ENCODE data around the gene TP53BP2.
"Not testable (repeated sequence)": the region's sequence is repeated elsewhere in the genome, so short reads cannot be mapped to it uniquely, and the experiment has no call there.

The TP53BP2 gene

DNA sequence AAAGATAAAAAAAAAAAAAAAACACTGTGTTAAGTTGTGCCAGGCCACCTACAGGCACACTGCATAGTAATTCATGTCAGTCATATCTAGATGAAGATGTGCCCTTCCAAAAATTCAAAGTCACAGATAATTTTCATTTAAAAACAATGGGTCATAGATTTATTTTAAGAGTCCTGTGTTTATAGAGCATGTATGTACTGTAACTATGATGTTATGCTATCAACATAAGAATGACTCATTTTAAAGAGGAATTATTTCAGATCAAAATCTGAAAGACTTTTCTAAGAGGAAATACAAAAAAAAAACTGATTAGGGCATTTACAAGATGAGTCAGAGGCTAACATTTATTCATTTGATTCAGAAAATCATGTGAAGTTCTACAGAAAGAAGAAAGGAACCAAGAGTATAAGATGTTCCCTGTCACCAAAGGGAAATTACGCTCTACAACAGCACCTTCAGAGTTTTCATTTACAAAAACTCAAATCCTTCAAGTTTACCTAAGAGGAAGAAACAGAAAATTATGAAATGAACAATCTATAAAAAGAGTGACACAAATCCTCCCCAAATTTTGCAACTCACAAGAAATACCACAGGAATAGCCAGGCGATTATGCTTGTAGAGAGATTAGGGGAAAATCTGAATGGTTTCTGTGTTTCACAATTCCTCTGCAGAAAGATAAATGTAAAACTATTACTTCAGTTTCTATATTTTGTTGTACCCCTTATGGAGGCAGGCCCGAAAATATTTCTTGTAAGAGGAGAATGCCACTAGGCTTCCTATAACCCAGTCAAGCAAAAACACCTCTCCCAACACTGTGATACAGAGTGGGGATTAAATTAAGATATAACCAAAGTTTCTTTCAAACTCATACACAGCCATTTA lies 13.8 kb downstream of the TP53BP2 start:
- no peak for DNase-seq (ENCODE audit: low read depth in 2 of 2)

DNA sequence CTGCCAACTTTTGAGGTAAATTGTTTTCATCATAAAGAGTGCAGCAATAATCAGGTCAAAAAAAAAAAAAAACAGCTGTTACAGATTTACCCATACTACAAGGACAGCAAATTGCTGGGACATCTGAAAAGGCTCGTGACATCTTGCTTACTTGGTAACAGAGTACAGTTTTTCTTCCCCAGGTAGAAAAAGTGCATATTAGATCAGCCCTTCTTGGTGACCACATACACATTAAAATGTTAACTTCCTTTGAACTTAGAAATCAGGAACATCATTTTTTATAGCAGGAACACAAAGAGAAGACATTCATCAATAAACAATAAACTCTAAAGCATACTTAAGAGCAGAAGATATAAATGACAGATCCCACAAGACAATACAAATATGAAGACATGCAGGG lies 16.1 kb downstream of the TP53BP2 start:
- DNase-seq (ENCODE audit: low read depth in 2 of 2): no peak

GRCh38 chr1:223828162-223828848 lies 17.4 kb downstream of the TP53BP2 start:
- no peak for DNase-seq (ENCODE audit: low read depth in 2 of 2)

- DNase-seq (ENCODE audit: low read depth in 2 of 2): no peak
Measured at GRCh38 chr1:223827193-223827663, 18.5 kb downstream of the TP53BP2 start.

DNA sequence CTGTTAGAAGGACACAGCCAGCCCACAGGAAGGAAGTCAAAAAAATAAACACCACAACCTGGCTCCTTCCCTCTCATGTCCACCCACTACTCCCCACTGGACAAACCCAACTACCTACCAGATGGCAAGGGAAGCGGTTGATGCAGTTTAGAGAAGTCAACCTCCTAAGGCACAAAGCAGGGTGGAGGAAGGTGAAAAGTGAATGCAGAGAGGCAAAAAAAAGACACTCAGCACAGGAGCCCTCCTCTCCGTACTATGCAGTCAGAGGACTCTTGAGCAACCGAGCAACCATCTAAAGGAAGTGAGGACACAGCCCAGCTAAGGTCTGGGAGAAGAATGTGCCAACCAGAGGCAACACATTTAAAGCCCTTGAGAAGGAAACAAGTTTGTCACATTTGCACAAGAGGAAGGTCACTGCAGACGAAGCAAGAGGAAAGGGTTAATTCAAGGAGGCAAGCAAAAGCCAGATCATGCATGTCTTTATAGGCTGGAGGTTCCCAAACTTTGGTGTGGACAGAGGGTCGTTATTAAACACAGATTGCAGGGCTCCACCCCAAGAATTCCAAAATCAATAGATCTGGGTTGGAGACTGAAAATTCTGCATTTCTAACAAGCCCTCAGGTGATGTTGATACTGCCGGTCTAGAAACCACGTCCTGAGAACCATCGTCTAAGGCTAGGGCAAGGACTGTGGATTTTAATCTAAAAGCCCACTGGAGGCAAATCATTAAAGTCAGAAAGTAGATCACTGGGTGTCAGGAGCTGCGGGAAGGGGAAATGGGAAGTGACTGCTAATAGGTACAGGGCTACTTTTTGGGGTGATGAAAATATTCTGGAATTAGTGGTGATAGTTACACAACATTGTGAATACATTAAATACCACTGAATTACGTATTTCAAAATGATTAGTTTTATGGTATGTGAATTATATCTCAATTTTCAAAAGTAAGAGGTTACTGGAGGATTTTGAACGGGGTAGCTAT lies 19.7 kb downstream of the TP53BP2 start:
- no peak for DNase-seq (ENCODE audit: low read depth in 2 of 2)

GRCh38 chr1:223824712-223825111 lies 21.0 kb downstream of the TP53BP2 start:
- no peak for DNase-seq (ENCODE audit: low read depth in 2 of 2)

DNA sequence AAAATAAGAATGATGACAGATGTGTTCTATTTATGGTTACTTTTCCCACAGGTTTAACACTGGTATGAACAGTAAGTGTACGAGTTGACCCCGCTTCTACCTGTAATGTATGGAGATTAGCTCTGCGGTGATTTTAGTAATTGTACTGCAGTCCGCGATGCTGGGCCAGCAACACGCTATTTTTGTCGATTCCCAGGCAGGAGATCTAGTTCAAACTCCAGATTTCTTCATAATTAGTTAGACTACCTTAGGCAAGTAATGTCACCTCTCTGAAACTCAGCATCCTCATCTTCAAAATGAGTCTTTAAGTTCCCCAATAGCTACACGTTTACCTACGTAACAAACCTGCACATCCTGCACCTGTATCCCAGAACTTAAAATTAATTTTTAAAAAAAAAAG lies 21.5 kb downstream of the TP53BP2 start:
- DNase-seq (ENCODE audit: low read depth in 2 of 2): no peak

GRCh38 chr1:223820971-223821370 lies 24.8 kb downstream of the TP53BP2 start:
- DNase-seq (ENCODE audit: low read depth in 2 of 2): no peak

DNA sequence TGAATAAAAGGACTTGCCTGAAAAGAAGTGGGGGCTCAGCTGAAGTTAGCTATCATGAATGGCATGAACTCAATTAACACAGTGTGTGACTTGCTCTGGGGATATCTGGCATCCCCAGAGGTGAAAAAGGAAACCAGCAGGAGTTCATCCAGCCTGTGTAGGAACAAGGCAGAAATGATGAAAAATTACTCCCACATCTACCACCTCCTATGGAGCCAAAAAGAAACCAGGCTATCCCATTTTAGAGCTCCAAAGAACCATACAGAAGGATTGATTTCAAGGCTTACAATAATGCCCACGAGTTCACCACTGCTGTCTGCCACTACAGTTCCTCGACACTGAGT lies 25.3 kb downstream of the TP53BP2 start:
- no peak for DNase-seq (ENCODE audit: low read depth in 2 of 2)

DNA sequence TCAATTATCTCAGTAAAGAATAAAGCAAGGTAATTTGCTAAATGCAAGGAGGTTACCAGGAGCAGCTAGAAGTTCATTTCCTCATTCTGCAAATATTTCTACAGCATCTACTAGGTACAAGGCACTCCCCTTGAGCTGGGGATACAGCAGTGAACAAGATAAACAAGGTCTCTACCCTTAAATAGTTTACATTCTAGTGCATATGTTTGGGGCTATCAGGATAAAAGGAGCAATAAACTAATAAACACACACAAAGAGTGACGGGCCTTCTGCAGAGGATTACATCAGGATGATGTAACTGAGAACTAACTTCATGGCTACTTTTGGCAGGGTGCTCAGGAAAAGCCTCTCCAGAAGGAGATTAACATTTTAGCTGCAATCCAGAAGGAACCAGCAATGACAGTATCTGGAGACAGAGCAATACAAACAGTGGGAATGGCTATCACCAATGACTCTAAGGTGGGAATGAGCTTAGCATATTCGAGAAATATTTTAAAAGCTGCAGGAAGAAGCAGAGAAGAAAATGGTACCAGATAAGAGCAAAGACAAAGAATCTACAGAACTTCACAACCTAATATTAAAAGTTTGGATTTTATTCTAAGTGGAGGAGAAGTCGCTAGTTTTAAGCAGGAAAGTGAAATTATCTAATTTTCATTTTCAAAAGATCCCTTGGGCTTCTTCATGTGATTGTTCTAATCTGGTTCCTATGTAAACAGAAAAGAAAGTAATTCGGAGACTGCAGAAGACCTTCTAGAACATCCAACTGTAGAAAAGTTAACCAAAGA lies 25.8 kb downstream of the TP53BP2 start:
- no peak for DNase-seq (ENCODE audit: low read depth in 2 of 2)

DNA sequence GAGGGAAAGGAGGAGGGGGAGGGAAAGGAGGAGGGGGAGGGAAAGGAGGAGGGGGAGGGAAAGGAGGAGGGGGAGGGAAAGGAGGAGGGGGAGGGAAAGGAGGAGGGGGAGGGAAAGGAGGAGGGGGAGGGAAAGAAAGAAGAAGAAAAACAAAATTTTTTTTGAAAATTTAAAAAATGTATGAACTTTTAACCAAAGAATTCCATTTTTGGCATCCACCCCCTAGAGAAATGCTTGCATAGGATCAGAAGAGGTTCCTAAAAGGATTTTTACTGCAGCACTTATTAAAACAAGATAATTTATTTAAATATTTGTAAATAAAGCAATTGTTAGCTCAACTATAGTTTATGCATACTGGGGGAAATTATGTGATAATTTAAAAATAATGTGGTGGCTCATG lies 28.5 kb downstream of the TP53BP2 start:
- DNase-seq (ENCODE audit: low read depth in 2 of 2): not testable (repeated sequence)

GRCh38 chr1:223815865-223816264 lies 29.9 kb downstream of the TP53BP2 start:
- no peak for DNase-seq (ENCODE audit: low read depth in 2 of 2)

DNA sequence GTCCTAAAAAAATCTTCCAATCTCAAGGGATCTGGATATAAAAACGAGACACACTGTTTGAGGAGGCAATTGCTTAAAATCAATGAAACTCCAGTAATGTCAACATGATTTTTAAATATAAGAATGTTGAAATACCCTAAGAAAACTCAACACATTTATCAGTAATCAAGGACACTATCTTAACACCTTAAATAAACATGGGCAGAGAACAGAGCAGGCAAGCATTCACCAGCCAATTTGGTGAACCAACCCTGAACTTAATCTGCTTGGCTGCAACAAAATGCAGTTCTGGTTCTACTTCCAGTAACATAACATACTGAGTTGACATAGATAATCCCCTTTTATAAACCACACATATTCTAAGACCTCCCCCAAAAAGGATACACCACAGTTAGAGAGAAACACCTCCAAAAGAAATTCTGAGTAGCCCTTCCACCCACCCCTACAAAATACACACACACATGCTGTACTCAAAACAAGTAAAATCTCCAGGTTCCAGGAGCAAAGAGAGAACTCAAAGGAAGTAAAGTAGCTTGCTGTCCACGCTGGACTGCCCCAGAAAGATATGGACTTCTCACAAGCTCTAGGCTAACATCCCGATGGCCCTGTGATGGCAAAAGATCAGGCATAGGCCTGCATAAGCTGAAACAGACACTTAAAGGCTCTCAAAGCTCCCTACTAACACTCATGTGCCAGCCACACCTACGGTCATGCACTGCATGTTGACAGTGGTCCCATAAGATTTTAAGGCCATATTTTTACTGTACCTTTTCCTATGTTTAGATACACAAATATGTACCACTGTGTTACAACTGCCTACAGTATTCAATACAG lies 30.5 kb downstream of the TP53BP2 start:
- DNase-seq (ENCODE audit: low read depth in 2 of 2): no peak

DNA sequence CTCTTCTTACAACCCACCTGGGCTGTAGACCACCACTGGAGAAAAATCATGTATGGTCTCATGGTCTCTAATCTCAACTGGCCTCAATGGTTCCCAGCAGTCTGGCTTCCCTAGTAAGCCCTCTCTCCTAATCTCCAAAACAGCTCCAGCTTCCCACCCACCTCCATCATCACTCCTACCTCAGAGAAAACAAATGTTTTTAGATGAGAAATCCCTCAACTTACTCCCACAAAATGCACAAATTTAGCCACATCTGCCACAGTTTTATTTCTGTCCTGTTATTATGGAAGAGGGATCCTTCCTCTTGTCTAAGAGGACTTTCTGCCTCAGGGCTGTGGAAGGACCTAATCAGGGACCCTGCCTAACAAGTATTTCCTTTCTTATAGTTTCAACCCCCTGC lies 32.1 kb downstream of the TP53BP2 start:
- DNase-seq (ENCODE audit: low read depth in 2 of 2): no peak

GRCh38 chr1:223811634-223812101 lies 34.1 kb downstream of the TP53BP2 start:
- no peak for DNase-seq (ENCODE audit: low read depth in 2 of 2)

DNA sequence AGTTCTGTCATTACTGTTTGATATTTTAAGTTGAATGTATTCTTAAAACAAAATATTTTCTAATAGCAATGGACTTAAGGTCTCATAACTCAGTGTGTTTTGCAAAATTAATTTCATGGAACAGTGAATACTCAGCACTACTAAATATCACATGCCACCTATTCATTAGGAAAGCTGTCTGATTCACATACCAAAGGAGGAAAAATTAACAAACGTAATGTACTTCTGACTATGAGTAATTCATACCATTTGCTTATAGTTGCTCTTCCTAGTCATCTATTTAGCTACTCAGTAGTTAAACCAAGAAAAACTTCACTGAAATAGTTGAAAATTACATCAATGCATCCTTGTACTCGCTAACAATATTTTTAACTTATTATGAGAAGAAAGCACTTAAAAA lies 35.2 kb downstream of the TP53BP2 start:
- DNase-seq (ENCODE audit: low read depth in 2 of 2): no peak

- DNase-seq (ENCODE audit: low read depth in 2 of 2): not testable (repeated sequence)
Measured at GRCh38 chr1:223809905-223810304, 35.8 kb downstream of the TP53BP2 start.

DNA sequence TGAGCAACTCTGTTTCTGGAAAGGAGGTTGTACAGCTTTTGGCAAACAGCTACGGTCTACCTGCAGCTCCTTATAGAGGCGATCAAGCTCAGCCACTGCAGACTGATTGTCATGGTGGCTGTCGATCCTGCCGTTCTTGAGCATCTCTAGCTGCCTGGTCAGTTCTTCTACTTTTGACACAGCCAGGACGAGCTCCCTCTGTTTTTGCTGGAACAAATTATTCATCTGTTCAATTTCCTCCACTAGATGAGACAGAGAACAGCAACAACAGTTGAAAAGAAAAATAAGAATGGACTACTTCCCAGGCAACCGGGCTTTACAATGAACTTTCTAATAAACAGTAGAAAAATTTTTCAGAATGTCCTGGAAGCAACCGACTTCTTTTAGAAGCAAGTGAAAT lies 42.5 kb downstream of the TP53BP2 start:
- DNase-seq (ENCODE audit: low read depth in 2 of 2): no peak

GRCh38 chr1:223802602-223803001 lies 43.1 kb downstream of the TP53BP2 start:
- DNase-seq (ENCODE audit: low read depth in 2 of 2): no peak

- no peak for DNase-seq (ENCODE audit: low read depth in 2 of 2)
Measured at GRCh38 chr1:223802032-223802431, 43.7 kb downstream of the TP53BP2 start.

Data from stimulated activated CD8-positive, alpha-beta memory T cell treated with anti-CD3 and anti-CD28 coated beads, Interleukin-2, amount 100 ng/mL, for 48 hours (primary cell).